H54 (cell line): ENCODE measurements around the gene VLDLR.
A peak's percentile ranks its signal among the peaks of the same experiment; 100 is the strongest.

ENCODE experiments used
- DNase-seq: peaks from one replicate; pipeline ENCODE4 v3.0.0; 2011; ENCODE audit warnings: low spot score, mixed read lengths; ENCODE audit not compliant: insufficient read length
- FAIRE-seq: peaks from 3 replicates; lab custom pipeline; 2011; peaks lifted over from hg19 to GRCh38; lab: Jason Lieb, UNC
- POLR2A ChIP-seq: IDR thresholded peaks from 2 replicates; pipeline ENCODE4 v1.6.1; 2011; ENCODE audit warnings: low read depth, mild to moderate bottlenecking, low read length

VLDLR gene

GRCh38 chr9:2628919-2629318 is 7.3 kb downstream of the VLDLR start:
- FAIRE-seq (no peak), DNase-seq (no peak)
- no peak for TF ChIP-seq POLR2A

GRCh38 chr9:2630158-2630557 is 8.6 kb downstream of the VLDLR start:
- no peak for FAIRE-seq

DNA sequence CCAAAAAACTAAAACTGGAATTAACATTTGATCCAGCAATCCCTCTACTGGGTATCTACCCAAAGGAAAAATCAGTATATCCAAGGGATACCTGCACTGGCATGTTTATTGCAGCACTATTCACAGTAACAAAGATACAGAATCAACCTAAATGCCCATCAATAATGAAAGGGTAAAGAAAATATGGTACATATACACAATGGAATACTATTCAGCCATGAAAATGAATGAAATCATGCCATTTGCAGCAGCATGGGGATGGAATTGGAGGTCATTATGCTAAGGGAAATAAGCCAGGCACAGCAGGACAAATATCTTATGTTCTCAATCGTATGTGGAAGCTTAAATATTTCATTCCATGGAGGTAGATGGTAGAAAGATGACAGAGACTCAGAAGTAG is 9.7 kb downstream of the VLDLR start:
- no peak for TF ChIP-seq POLR2A
- FAIRE-seq = no peak
- DNase-seq = no peak

More at GRCh38 chr9:2630158-2630557, 8.6 kb downstream of the VLDLR start:
- DNase-seq = no peak
- TF ChIP-seq POLR2A = no peak

- DNase-seq (no peak), FAIRE-seq (no peak)
- no peak for TF ChIP-seq POLR2A
These were observed 12.6 kb downstream of the VLDLR start for GRCh38 chr9:2634153-2634552.

GRCh38 chr9:2634818-2635217 is 13.2 kb downstream of the VLDLR start:
- no peak for DNase-seq
- no peak for FAIRE-seq
- TF ChIP-seq POLR2A = no peak

- FAIRE-seq = no peak
- DNase-seq = no peak
These were observed 14.3 kb downstream of the VLDLR start for GRCh38 chr9:2635922-2636321.

GRCh38 chr9:2637390-2637789 is 15.8 kb downstream of the VLDLR start:
- DNase-seq (no peak), FAIRE-seq (no peak)
- TF ChIP-seq POLR2A = no peak

More at GRCh38 chr9:2635922-2636321, 14.3 kb downstream of the VLDLR start:
- no peak for TF ChIP-seq POLR2A

- TF ChIP-seq POLR2A = no peak
- DNase-seq = no peak
- FAIRE-seq = no peak
These were observed 17.5 kb downstream of the VLDLR start for GRCh38 chr9:2638871-2639673.

DNA sequence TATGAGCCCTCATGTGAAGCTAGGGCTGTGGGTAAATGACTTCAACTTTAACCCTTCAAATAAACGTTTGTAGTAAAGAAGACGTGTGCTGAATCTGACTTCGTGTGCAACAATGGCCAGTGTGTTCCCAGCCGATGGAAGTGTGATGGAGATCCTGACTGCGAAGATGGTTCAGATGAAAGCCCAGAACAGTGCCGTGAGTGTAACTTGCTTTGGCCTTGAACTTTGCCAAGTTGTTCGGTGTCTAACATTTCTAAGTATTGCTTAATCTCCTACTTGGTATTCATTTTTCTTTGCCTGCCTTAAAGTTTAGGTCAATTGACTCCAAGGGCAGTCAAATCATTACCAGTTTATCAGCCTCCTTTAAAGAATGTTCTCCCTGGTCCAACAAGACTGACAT is 18.2 kb downstream of the VLDLR start:
- DNase-seq (no peak), FAIRE-seq (no peak)
- TF ChIP-seq POLR2A = no peak

- no peak for TF ChIP-seq POLR2A
- FAIRE-seq (no peak), DNase-seq (no peak)
These were observed 19.0 kb downstream of the VLDLR start for GRCh38 chr9:2640570-2640969.

- TF ChIP-seq POLR2A = no peak
- DNase-seq (no peak), FAIRE-seq (no peak)
These were observed 19.4 kb downstream of the VLDLR start for GRCh38 chr9:2641033-2641432.

DNA sequence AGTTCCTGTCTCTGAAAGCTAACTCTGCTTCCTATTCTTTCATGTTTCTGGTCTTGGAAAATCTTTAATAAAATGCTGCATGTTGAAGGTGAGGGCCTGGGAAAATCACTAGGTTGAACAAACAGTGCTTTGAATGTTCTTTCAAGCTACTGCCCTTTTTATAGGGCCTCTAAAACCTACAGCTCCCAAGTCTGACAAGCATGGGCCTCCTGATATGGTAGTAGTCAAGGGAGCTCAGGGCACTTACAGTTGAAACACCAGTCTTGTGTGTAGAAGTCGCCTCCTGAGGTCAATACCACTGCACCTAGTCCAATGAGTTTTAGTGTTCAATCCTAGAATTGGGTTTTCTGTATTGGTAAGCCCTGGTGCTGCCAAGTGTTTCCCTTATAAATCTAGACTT is 20.5 kb downstream of the VLDLR start:
- DNase-seq (no peak), FAIRE-seq (no peak)
- no peak for TF ChIP-seq POLR2A

DNA sequence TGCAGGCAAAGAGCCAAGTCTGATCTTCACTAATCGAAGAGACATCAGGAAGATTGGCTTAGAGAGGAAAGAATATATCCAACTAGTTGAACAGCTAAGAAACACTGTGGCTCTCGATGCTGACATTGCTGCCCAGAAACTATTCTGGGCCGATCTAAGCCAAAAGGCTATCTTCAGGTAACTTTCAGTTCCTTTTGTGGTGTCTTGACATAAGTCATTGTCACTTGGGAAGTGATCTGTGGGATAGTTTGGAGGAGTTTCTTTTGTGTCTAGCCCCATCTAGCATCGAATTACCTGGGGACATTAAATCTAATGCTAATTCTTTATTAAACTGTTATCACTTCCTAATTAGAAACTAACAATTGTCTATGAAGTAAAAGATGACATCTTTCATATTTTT is 24.0 kb downstream of the VLDLR start:
- FAIRE-seq (no peak), DNase-seq (no peak)
- TF ChIP-seq POLR2A = no peak

DNA sequence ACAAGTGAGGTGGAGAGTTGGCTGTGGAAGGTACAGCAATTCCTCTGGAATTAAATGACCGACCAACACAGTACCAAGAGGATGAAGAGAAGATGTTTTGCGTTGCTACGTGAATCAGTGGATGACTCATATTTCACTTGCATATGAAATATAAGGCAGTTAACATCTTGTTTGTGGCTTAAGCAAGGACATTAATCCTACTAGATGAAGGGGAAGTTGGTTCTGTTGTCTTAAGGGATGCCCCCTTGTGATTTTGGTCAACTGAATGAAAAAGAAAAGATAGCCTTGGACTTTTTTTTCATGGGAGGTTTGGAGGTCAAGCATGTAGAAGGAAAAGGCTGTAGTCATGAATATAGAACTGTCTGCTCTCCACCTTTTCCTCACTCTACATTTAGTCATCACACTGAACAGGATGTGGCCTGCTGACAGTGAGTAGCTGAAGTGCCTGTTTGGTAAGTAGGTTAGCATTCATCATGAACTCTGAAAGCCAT is 33.9 kb downstream of the VLDLR start:
- DNase-seq (peak; percentile 71), FAIRE-seq (peak; percentile 100)
- TF ChIP-seq POLR2A = no peak

GRCh38 chr9:2657427-2657826 is 35.8 kb downstream of the VLDLR start:
- DNase-seq (no peak), FAIRE-seq (peak; percentile 60)
- TF ChIP-seq POLR2A = no peak
